CD14-positive monocyte (primary cell): ENCODE measurements around the gene KCNMA1. TPM values are rescaled to one million over a fixed set of nuclear protein-coding genes. Genes with fewer than 3 reads are reported as not detected.

ENCODE experiments used
- DNase-seq, 3 donors: peaks; one replicate each; pipeline ENCODE4 v3.0.0-alpha.2; 2011 to 2022
- H2AFZ ChIP-seq: 2 replicates; pipeline ENCODE4 v1.6.0; 2012; ENCODE audit warnings: mild to moderate bottlenecking, low read depth, low read length, inconsistent platforms; ENCODE audit not compliant: insufficient read depth, poor library complexity, severe bottlenecking
- H3K27ac ChIP-seq, 2 donors: 1 replicate in 1 of 2; 2 replicates in 1 of 2; pipeline ENCODE4 v1.5.1; 2012 to 2013; ENCODE audit warnings: low read length in 2 of 2, control low read depth in 1 of 2, inconsistent platforms in 1 of 2, low read depth in 1 of 2, mild to moderate bottlenecking in 1 of 2
- H3K27me3 ChIP-seq, 2 donors: one replicate each; pipeline versions ENCODE4 v1.6.0 to v1.6.1; 2011 to 2013; ENCODE audit warnings: low read length in 2 of 2; ENCODE audit not compliant: control insufficient read depth in 2 of 2, insufficient read depth in 2 of 2
- H3K36me3 ChIP-seq, 2 donors: replicated peaks in 1 of 2; 1 replicate in 1 of 2; 2 replicates in 1 of 2; pipeline versions ENCODE4 v1.5.1 to v1.6.1; 2012 to 2013; ENCODE audit warnings: low read length in 2 of 2, control low read depth in 1 of 2, inconsistent platforms in 1 of 2, mild to moderate bottlenecking in 1 of 2; ENCODE audit not compliant: insufficient read depth in 2 of 2, control insufficient read depth in 1 of 2
- H3K4me1 ChIP-seq, 2 donors: 1 replicate in 1 of 2; 2 replicates in 1 of 2; pipeline versions ENCODE4 v1.5.1 to v1.6.1; 2012 to 2013; ENCODE audit warnings: low read length in 2 of 2, control low read depth in 1 of 2, inconsistent platforms in 1 of 2, mild to moderate bottlenecking in 1 of 2, moderate library complexity in 1 of 2; ENCODE audit not compliant: insufficient read depth in 2 of 2, control insufficient read depth in 1 of 2
- H3K4me2 ChIP-seq: replicated peaks from 2 replicates; pipeline ENCODE3; 2012; ENCODE audit warnings: low read length, moderate library complexity, mild to moderate bottlenecking; ENCODE audit not compliant: poor library complexity, severe bottlenecking; ENCODE audit errors: extremely low read depth
- H3K4me3 ChIP-seq, 3 experiments: fragments of 200-600 bp in 1 of 3; sonication (generic) in 1 of 3; replicated peaks in 1 of 3; 1 replicate in 2 of 3; 2 replicates in 1 of 3; pipeline ENCODE4 v1.5.1; 2011 to 2013; ENCODE audit warnings: low read length in 3 of 3, mild to moderate bottlenecking in 3 of 3, control low read depth in 2 of 3, low read depth in 2 of 3, inconsistent platforms in 1 of 3, moderate library complexity in 1 of 3
- H3K79me2 ChIP-seq: 2 replicates; pipeline ENCODE4 v1.6.0; 2012; ENCODE audit warnings: mild to moderate bottlenecking, control low read depth, inconsistent platforms, low read length, moderate library complexity; ENCODE audit not compliant: insufficient read depth
- H3K9ac ChIP-seq: 2 replicates; pipeline ENCODE4 v1.6.0; 2017; ENCODE audit warnings: low read length, mild to moderate bottlenecking; ENCODE audit not compliant: insufficient read depth, poor library complexity, severe bottlenecking
- H3K9me3 ChIP-seq, 2 donors: replicated peaks in 1 of 2; 1 replicate in 1 of 2; 2 replicates in 1 of 2; pipeline versions ENCODE4 v1.5.1 to v1.6.1; 2012 to 2013; ENCODE audit warnings: low read length in 2 of 2, control low read depth in 1 of 2; ENCODE audit not compliant: control insufficient read depth in 1 of 2, insufficient read depth in 1 of 2
- H4K20me1 ChIP-seq: 2 replicates; pipeline ENCODE4 v1.6.0; 2012; ENCODE audit warnings: mild to moderate bottlenecking, low read length, control low read depth, moderate library complexity; ENCODE audit not compliant: insufficient read depth
- H3K27ac Mint-ChIP-seq, 7 donors: one replicate each; pipeline ENCODE4 v1.8.0; 2020; ENCODE audit warnings: mild to moderate bottlenecking in 7 of 7, mixed read lengths in 7 of 7, moderate library complexity in 6 of 7, inconsistent platforms in 2 of 7
- H3K27me3 Mint-ChIP-seq, 3 donors: one replicate each; pipeline ENCODE4 v1.8.0; 2021 to 2022; ENCODE audit warnings: low read depth in 3 of 3, mild to moderate bottlenecking in 3 of 3, mixed read lengths in 3 of 3, moderate library complexity in 3 of 3, inconsistent platforms in 1 of 3
- H3K36me3 Mint-ChIP-seq, 2 donors: one replicate each; pipeline ENCODE4 v1.8.0; 2020; ENCODE audit warnings: mixed read lengths in 2 of 2, inconsistent platforms in 1 of 2, mild to moderate bottlenecking in 1 of 2
- H3K4me1 Mint-ChIP-seq: one replicate; pipeline ENCODE4 v1.8.0; 2020; ENCODE audit warnings: mild to moderate bottlenecking, mixed read lengths
- H3K4me3 Mint-ChIP-seq, 2 donors: one replicate each; pipeline ENCODE4 v1.8.0; 2020; ENCODE audit warnings: mild to moderate bottlenecking in 2 of 2, mixed read lengths in 2 of 2, moderate library complexity in 1 of 2
- H3K9me3 Mint-ChIP-seq, 7 donors: one replicate each; pipeline ENCODE4 v1.8.0; 2020 to 2022; ENCODE audit warnings: mixed read lengths in 7 of 7, mild to moderate bottlenecking in 6 of 7, moderate library complexity in 6 of 7, inconsistent platforms in 2 of 7
- CTCF ChIP-seq: fragments of 200-600 bp; IDR thresholded peaks from one replicate; pipeline ENCODE4 v1.8.0; 2022; ENCODE audit warnings: antibody characterized with exemption, mild to moderate bottlenecking
- WGBS: methylation state at CpG from one replicate; pipeline ENCODE4 v1.1.5; 2013; ENCODE audit warnings: missing lambda C conversion rate; ENCODE audit not compliant: insufficient coverage; 5-methylcytosine and 5-hydroxymethylcytosine counted together
- intact Hi-C, 2 donors: fragments of 100-400 bp; cut with micrococcal nuclease; formaldehyde crosslinking; loops; one replicate each; pipeline versions ENCODE4 v1.15.0 to v1.15.1; 2023
- polyA plus RNA-seq, 3 donors: library from polyadenylated mRNA; depleted of rRNA in 1 of 3; unstranded in 2 of 3; stranded (reverse) in 1 of 3; fragments of 300-500 nt in 2 of 3; fragments of >200 nt in 1 of 3; fragmentation: Illumina TruSeq in 2 of 3; gene quantifications; 1 replicate in 2 of 3; 2 replicates in 1 of 3; pipeline ENCODE4 v1.2.3, GENCODE V29; 2012 to 2021

KCNMA1 gene
- polyA plus RNA-seq, 3 donors = 0.11 to 1.0 TPM; not detected in 1

DNA sequence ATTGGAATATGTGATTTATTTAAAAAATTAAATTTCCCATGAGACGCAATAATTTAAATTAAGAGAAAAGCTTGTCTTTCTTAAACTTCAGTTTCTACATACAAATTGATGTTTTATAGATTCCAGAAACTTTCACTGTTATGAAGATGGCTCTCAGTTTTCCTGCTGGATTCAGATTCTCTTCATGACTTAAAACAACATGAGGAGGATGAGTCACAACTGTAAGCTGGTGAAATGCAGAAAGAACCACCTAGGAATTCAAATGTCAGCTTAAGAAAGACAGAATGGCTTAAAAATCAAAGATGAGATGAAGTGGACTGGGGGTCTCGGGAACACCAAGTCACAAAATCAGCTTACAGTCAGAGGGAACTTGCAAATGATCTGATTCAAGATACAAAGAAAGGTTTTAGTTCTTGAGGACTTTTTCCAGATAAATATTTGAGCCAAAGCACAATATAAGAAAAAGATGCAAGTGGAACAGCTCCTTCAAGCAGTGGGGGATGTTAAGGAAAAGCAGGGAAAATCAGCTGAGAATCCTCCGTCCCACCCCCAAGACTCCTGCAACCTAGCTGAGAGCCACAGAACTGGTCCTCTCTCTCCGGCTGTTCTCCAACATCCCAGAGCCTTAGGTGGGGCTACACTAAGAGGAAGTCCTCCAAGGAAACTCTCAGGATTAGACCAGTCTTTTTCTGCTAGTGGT, 279.8 kb downstream of the KCNMA1 start:
- TF ChIP-seq CTCF = no peak
- no peaks in the 10 kb centered on the region for H3K4me1 ChIP-seq
- peaks cover 0 to 5% (median 3%) of the 10 kb centered on the region in 3 donors for H3K27me3 Mint-ChIP-seq
- no peak overlapping the region for H2AFZ ChIP-seq
- H3K36me3 ChIP-seq = no peaks in the 10 kb centered on the region
- H3K4me3 ChIP-seq = no peak overlapping the region
- H3K36me3 Mint-ChIP-seq = no peaks in the 10 kb centered on the region
- no peak overlapping the region for H3K9ac ChIP-seq
- no CpG with 5 or more reads among the region's 4 CpGs for WGBS
- no peaks in the 10 kb centered on the region for H3K9me3 ChIP-seq
- H3K4me2 ChIP-seq = no peak overlapping the region
- intact Hi-C loops = no loop called here
- no peak overlapping the region for H3K4me3 Mint-ChIP-seq
- no peaks in the 10 kb centered on the region for H3K4me1 Mint-ChIP-seq
- no peaks in the 10 kb centered on the region for H4K20me1 ChIP-seq
- no peaks in the 10 kb centered on the region for H3K79me2 ChIP-seq
- no peaks in the 10 kb centered on the region for H3K27me3 ChIP-seq
- no peak overlapping the region for H3K27ac ChIP-seq
- H3K27ac Mint-ChIP-seq = no peak overlapping the region
- H3K9me3 Mint-ChIP-seq = peaks cover 0 to 11% (median 2%) of the 10 kb centered on the region in 7 donors
- no peak for DNase-seq

GRCh38 chr10:77357185-77357584, 280.4 kb downstream of the KCNMA1 start:
- no peak for TF ChIP-seq CTCF
- Histone ChIP-seq H3K9me3 (no peaks in the 10 kb centered on the region), H3K4me2 (no peak overlapping the region), H4K20me1 (no peaks in the 10 kb centered on the region), H2AFZ (no peak overlapping the region), H3K27ac (no peak overlapping the region), H3K4me1 (no peaks in the 10 kb centered on the region), H3K9ac (no peak overlapping the region), H3K36me3 (no peaks in the 10 kb centered on the region), H3K27me3 (no peaks in the 10 kb centered on the region), H3K4me3 (no peak overlapping the region), H3K79me2 (no peaks in the 10 kb centered on the region)
- Mint-ChIP-seq H3K4me3 (no peak overlapping the region), H3K4me1 (no peaks in the 10 kb centered on the region), H3K36me3 (no peaks in the 10 kb centered on the region), H3K27me3 (peaks cover 0 to 7% (median 3%) of the 10 kb centered on the region in 3 donors), H3K27ac (no peak overlapping the region), H3K9me3 (peaks cover 0 to 11% (median 2%) of the 10 kb centered on the region in 7 donors)
- DNase-seq = no peak
- intact Hi-C loops = no loop called here
